ENCODE data around the gene GRB14. TPM values are rescaled to one million over a fixed set of nuclear protein-coding genes. Genes with fewer than 3 reads are reported as not detected.

GRB14 gene
- total RNA-seq, 1 experiment from 2014 or later: 14.9 TPM

DNA sequence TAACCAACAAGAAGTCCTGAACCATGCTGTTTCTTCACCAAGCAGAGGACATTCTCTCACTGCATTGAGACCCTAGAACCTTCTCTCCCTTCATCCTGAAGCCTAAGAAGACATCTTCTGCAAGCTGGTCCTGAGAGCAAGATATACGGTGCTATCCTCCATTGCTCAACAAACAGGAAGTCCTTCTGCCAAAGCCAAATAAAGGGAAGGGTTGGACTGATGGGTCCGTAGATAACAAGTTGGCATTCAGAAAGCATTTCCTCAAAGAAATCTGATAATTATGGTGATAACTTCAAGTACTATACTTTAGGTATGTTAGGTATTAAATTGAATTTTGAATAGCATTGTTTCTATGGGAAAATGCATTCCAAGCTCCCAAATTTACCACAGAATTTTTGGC, 23.3 kb downstream of the GRB14 start:
- Mint-ChIP-seq H3K27me3 (ENCODE audit: low read depth) (no peaks in the 10 kb centered on the region), H3K36me3 (no peaks in the 10 kb centered on the region), H3K4me1 (peaks cover 16% of the 10 kb centered on the region), H3K9me3 (no peaks in the 10 kb centered on the region), H3K27ac (no peak overlapping the region), H3K4me3 (no peak overlapping the region)
- DNase-seq (ENCODE audit: low spot score): no peak
- no peak for TF ChIP-seq GABPB1 (CRISPR knock-in tag; IDR thresholded peaks at IDR 0.05)
- TF ChIP-seq PRRX2 (CRISPR knock-in tag; IDR thresholded peaks at IDR 0.05): no peak
- no peak for TF ChIP-seq TP53 (CRISPR knock-in tag; IDR thresholded peaks at IDR 0.05)
- no peak for TF ChIP-seq OVOL2 (CRISPR knock-in tag; IDR thresholded peaks at IDR 0.05; ENCODE audit: borderline replicate concordance)
- TF ChIP-seq, protein P1, sequence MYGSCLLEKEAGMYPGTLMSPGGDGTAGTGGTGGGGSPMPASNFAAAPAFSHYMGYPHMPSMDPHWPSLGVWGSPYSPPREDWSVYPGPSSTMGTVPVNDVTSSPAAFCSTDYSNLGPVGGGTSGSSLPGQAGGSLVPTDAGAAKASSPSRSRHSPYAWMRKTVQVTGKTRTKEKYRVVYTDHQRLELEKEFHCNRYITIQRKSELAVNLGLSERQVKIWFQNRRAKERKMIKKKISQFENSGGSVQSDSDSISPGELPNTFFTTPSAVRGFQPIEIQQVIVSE (CRISPR knock-in tag; IDR thresholded peaks at IDR 0.05; ENCODE audit: borderline replicate concordance): no peak
- no peak for ATAC-seq
- ChIA-PET POLR2A (no interaction called here), CTCF (interaction anchor here (1.6 kb wide), 1 partner anchor 38 kb away, joined by 6 read pairs; no protein-coding TSS in a partner anchor)

DNA sequence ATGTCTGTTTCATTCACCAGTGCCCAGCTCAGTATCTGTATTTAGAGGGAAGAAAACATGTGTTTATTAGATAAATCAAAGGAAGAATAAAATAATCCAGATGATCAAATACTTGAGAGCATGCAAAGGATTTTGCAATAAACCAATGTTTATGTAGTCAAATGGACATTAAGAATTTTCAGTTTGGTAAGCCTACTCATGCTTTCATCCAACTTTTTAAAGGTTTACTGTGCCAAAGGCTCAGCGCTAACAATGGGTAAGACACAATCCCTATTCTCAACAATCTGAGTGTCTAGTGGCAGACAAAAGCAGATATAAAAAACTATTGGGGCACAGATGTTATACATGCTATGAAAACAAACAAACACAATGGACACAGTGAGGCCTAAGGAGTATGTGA, 26.3 kb downstream of the GRB14 start:
- DNase-seq (ENCODE audit: low spot score) (no peak), ATAC-seq (no peak)
- H3K4me3 Mint-ChIP-seq: no peak overlapping the region
- peaks cover 20% of the 10 kb centered on the region for H3K4me1 Mint-ChIP-seq
- peak overlapping the region; percentile 6; the same call in 1 of the 2 replicates for H3K27ac Mint-ChIP-seq
- H3K36me3 Mint-ChIP-seq: peaks cover 11% of the 10 kb centered on the region
- H3K9me3 Mint-ChIP-seq: peaks cover 14% of the 10 kb centered on the region
- POLR2A ChIA-PET: no interaction called here
- TF ChIP-seq HMGA2 (CRISPR knock-in tag; IDR thresholded peaks at IDR 0.05) (no peak), CREB1 (CRISPR knock-in tag; IDR thresholded peaks at IDR 0.05) (no peak), ELF4 (CRISPR knock-in tag; IDR thresholded peaks at IDR 0.05; ENCODE audit: low read depth) (no peak), SMAD4 (CRISPR knock-in tag; IDR thresholded peaks at IDR 0.05) (no peak), GABPB1 (CRISPR knock-in tag; IDR thresholded peaks at IDR 0.05) (no peak), GRHL2 (CRISPR knock-in tag; IDR thresholded peaks at IDR 0.05; ENCODE audit: insufficient replicate concordance, severe bottlenecking) (no peak), TCF7 (CRISPR knock-in tag; IDR thresholded peaks at IDR 0.05; ENCODE audit: low read depth) (no peak), OVOL2 (CRISPR knock-in tag; IDR thresholded peaks at IDR 0.05; ENCODE audit: borderline replicate concordance) (no peak)
- TF ChIP-seq, protein P2, sequence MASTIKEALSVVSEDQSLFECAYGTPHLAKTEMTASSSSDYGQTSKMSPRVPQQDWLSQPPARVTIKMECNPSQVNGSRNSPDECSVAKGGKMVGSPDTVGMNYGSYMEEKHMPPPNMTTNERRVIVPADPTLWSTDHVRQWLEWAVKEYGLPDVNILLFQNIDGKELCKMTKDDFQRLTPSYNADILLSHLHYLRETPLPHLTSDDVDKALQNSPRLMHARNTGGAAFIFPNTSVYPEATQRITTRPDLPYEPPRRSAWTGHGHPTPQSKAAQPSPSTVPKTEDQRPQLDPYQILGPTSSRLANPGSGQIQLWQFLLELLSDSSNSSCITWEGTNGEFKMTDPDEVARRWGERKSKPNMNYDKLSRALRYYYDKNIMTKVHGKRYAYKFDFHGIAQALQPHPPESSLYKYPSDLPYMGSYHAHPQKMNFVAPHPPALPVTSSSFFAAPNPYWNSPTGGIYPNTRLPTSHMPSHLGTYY (CRISPR knock-in tag; IDR thresholded peaks at IDR 0.05): no peak
- TF ChIP-seq, protein P3, sequence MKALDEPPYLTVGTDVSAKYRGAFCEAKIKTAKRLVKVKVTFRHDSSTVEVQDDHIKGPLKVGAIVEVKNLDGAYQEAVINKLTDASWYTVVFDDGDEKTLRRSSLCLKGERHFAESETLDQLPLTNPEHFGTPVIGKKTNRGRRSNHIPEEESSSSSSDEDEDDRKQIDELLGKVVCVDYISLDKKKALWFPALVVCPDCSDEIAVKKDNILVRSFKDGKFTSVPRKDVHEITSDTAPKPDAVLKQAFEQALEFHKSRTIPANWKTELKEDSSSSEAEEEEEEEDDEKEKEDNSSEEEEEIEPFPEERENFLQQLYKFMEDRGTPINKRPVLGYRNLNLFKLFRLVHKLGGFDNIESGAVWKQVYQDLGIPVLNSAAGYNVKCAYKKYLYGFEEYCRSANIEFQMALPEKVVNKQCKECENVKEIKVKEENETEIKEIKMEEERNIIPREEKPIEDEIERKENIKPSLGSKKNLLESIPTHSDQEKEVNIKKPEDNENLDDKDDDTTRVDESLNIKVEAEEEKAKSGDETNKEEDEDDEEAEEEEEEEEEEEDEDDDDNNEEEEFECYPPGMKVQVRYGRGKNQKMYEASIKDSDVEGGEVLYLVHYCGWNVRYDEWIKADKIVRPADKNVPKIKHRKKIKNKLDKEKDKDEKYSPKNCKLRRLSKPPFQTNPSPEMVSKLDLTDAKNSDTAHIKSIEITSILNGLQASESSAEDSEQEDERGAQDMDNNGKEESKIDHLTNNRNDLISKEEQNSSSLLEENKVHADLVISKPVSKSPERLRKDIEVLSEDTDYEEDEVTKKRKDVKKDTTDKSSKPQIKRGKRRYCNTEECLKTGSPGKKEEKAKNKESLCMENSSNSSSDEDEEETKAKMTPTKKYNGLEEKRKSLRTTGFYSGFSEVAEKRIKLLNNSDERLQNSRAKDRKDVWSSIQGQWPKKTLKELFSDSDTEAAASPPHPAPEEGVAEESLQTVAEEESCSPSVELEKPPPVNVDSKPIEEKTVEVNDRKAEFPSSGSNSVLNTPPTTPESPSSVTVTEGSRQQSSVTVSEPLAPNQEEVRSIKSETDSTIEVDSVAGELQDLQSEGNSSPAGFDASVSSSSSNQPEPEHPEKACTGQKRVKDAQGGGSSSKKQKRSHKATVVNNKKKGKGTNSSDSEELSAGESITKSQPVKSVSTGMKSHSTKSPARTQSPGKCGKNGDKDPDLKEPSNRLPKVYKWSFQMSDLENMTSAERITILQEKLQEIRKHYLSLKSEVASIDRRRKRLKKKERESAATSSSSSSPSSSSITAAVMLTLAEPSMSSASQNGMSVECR (CRISPR knock-in tag; IDR thresholded peaks at IDR 0.05; ENCODE audit: borderline replicate concordance): no peak
- TF ChIP-seq, protein P4, sequence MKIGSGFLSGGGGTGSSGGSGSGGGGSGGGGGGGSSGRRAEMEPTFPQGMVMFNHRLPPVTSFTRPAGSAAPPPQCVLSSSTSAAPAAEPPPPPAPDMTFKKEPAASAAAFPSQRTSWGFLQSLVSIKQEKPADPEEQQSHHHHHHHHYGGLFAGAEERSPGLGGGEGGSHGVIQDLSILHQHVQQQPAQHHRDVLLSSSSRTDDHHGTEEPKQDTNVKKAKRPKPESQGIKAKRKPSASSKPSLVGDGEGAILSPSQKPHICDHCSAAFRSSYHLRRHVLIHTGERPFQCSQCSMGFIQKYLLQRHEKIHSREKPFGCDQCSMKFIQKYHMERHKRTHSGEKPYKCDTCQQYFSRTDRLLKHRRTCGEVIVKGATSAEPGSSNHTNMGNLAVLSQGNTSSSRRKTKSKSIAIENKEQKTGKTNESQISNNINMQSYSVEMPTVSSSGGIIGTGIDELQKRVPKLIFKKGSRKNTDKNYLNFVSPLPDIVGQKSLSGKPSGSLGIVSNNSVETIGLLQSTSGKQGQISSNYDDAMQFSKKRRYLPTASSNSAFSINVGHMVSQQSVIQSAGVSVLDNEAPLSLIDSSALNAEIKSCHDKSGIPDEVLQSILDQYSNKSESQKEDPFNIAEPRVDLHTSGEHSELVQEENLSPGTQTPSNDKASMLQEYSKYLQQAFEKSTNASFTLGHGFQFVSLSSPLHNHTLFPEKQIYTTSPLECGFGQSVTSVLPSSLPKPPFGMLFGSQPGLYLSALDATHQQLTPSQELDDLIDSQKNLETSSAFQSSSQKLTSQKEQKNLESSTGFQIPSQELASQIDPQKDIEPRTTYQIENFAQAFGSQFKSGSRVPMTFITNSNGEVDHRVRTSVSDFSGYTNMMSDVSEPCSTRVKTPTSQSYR (CRISPR knock-in tag; IDR thresholded peaks at IDR 0.05): no peak
- TF ChIP-seq, protein P1 (CRISPR knock-in tag; IDR thresholded peaks at IDR 0.05; ENCODE audit: borderline replicate concordance): no peak
- TF ChIP-seq, protein P5, sequence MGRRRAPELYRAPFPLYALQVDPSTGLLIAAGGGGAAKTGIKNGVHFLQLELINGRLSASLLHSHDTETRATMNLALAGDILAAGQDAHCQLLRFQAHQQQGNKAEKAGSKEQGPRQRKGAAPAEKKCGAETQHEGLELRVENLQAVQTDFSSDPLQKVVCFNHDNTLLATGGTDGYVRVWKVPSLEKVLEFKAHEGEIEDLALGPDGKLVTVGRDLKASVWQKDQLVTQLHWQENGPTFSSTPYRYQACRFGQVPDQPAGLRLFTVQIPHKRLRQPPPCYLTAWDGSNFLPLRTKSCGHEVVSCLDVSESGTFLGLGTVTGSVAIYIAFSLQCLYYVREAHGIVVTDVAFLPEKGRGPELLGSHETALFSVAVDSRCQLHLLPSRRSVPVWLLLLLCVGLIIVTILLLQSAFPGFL (CRISPR knock-in tag; IDR thresholded peaks at IDR 0.05; ENCODE audit: borderline replicate concordance): no peak
- TF ChIP-seq, protein P6, sequence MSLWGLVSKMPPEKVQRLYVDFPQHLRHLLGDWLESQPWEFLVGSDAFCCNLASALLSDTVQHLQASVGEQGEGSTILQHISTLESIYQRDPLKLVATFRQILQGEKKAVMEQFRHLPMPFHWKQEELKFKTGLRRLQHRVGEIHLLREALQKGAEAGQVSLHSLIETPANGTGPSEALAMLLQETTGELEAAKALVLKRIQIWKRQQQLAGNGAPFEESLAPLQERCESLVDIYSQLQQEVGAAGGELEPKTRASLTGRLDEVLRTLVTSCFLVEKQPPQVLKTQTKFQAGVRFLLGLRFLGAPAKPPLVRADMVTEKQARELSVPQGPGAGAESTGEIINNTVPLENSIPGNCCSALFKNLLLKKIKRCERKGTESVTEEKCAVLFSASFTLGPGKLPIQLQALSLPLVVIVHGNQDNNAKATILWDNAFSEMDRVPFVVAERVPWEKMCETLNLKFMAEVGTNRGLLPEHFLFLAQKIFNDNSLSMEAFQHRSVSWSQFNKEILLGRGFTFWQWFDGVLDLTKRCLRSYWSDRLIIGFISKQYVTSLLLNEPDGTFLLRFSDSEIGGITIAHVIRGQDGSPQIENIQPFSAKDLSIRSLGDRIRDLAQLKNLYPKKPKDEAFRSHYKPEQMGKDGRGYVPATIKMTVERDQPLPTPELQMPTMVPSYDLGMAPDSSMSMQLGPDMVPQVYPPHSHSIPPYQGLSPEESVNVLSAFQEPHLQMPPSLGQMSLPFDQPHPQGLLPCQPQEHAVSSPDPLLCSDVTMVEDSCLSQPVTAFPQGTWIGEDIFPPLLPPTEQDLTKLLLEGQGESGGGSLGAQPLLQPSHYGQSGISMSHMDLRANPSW (CRISPR knock-in tag; conservative IDR thresholded peaks at IDR 0.05; ENCODE audit: low read depth): no peak
- TF ChIP-seq, protein P7, sequence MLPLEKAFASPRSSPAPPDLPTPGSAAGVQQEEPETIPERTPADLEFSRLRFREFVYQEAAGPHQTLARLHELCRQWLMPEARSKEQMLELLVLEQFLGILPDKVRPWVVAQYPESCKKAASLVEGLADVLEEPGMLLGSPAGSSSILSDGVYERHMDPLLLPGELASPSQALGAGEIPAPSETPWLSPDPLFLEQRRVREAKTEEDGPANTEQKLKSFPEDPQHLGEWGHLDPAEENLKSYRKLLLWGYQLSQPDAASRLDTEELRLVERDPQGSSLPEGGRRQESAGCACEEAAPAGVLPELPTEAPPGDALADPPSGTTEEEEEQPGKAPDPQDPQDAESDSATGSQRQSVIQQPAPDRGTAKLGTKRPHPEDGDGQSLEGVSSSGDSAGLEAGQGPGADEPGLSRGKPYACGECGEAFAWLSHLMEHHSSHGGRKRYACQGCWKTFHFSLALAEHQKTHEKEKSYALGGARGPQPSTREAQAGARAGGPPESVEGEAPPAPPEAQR (CRISPR knock-in tag; IDR thresholded peaks at IDR 0.05): no peak
- CTCF ChIA-PET: interaction anchor here (2.2 kb wide), 1 partner anchor 35 kb away, joined by 6 read pairs; no protein-coding TSS in a partner anchor
- H3K27me3 Mint-ChIP-seq (ENCODE audit: low read depth): no peaks in the 10 kb centered on the region
